K562 (cell line): ENCODE data around the gene LRP2BP. TPM values are rescaled to one million over a fixed set of nuclear protein-coding genes. Genes with fewer than 3 reads are reported as not detected.

ENCODE experiments used
- ARID1B ChIP-seq: fragments of 450-650 bp; IDR thresholded peaks from 2 replicates; pipeline ENCODE4 v1.6.1; 2016; ENCODE audit warnings: antibody characterized with exemption, mild to moderate bottlenecking, inconsistent platforms
- BCOR ChIP-seq: fragments of 450-650 bp; IDR thresholded peaks from 2 replicates; pipeline ENCODE4 v1.6.1; 2016
- BRF1 ChIP-seq: IDR thresholded peaks from 3 replicates; pipeline ENCODE4 v1.6.1; 2011; ENCODE audit warnings: borderline replicate concordance, mild to moderate bottlenecking; ENCODE audit not compliant: insufficient read length; ENCODE audit errors: extremely low read depth
- CBFA2T2 ChIP-seq: fragments of 450-650 bp; conservative IDR thresholded peaks from 2 replicates; pipeline ENCODE4 v1.6.1; 2017; ENCODE audit warnings: mild to moderate bottlenecking
- CTBP1 ChIP-seq: fragments of 450-650 bp; IDR thresholded peaks from 2 replicates; pipeline ENCODE4 v1.6.1; 2016; ENCODE audit warnings: borderline replicate concordance
- ERF ChIP-seq: fragments of 450-650 bp; formaldehyde crosslinking; IDR thresholded peaks from 2 replicates; pipeline ENCODE4 v1.4.0; 2020; ENCODE audit warnings: mild to moderate bottlenecking, mixed read lengths
- ESRRA ChIP-seq: fragments of 450-650 bp; IDR thresholded peaks from 2 replicates; pipeline ENCODE4 v1.6.1; 2014; ENCODE audit warnings: low read depth, mild to moderate bottlenecking, moderate library complexity, borderline replicate concordance
- FOXJ2 ChIP-seq: fragments of 200-800 bp; sonication (Bioruptor generic); IDR thresholded peaks from 2 replicates; pipeline ENCODE4 v1.6.1; 2016; ENCODE audit warnings: missing genetic modification characterization, missing compliant biosample characterization
- HDAC1 ChIP-seq, 2 experiments: fragments of 450-650 bp; IDR thresholded peaks; 2 replicates each; pipeline ENCODE4 v1.6.1; 2016 to 2017; ENCODE audit warnings: inconsistent platforms in 1 of 2, mild to moderate bottlenecking in 1 of 2, moderate library complexity in 1 of 2
- KDM1A ChIP-seq, 2 experiments: fragments of 450-650 bp; IDR thresholded peaks; 2 replicates each; pipeline ENCODE4 v1.6.1; 2016; ENCODE audit warnings: mild to moderate bottlenecking in 2 of 2
- MLLT1 ChIP-seq, 2 experiments: fragments of 450-650 bp; IDR thresholded peaks; 2 replicates each; pipeline ENCODE4 v1.6.1; 2016
- NFRKB ChIP-seq: fragments of 450-650 bp; IDR thresholded peaks from 2 replicates; pipeline ENCODE4 v1.6.1; 2016; ENCODE audit warnings: low read depth
- POLR2AphosphoS2 ChIP-seq: IDR thresholded peaks from 2 replicates; pipeline ENCODE4 v1.6.1; 2012; ENCODE audit warnings: low read length, improper control_type of control experiment
- PRDM10 ChIP-seq: fragments of 450-650 bp; IDR thresholded peaks from 2 replicates; pipeline ENCODE4 v1.6.1; 2018; ENCODE audit not compliant: partially characterized antibody
- PTBP1 ChIP-seq: fragments of 200-400 bp; formaldehyde crosslinking; IDR thresholded peaks from 2 replicates; pipeline ENCODE4 v1.6.1; 2017; ENCODE audit warnings: low read depth, low read length
- SP2 ChIP-seq: IDR thresholded peaks from 2 replicates; pipeline ENCODE4 v1.6.1; 2011; ENCODE audit warnings: mild to moderate bottlenecking, low read depth, low read length, moderate library complexity; ENCODE audit not compliant: poor library complexity, severe bottlenecking; ENCODE audit errors: extremely low read depth
- ZNF232 ChIP-seq: sonication (generic); formaldehyde crosslinking; IDR thresholded peaks from 2 replicates; pipeline ENCODE4 v1.8.0; 2022; ENCODE audit warnings: mild to moderate bottlenecking, missing genetic modification reagents
- ZNF324 ChIP-seq: fragments of 250-450 bp; sonication (Bioruptor Pico); IDR thresholded peaks from 2 replicates; pipeline ENCODE4 v1.4.0; 2020; ENCODE audit warnings: mild to moderate bottlenecking
- ZNF764 ChIP-seq: fragments of 250-450 bp; sonication (Bioruptor Pico); IDR thresholded peaks from 2 replicates; pipeline ENCODE4 v1.4.0; 2020; ENCODE audit warnings: low read depth, mild to moderate bottlenecking, moderate library complexity
- polyA plus RNA-seq, 8 experiments: library from polyadenylated mRNA; depleted of rRNA in 4 of 8; stranded (reverse) in 5 of 8; unstranded in 3 of 8; fragments of >200 nt; fragmentation: Nextera tagmentation in 2 of 8; fragmentation: Illumina TruSeq in 1 of 8; extraction: Ambion mirVana in 2 of 8; extraction: Trizol in 1 of 8; gene quantifications; 2 replicates each; pipeline versions ENCODE4 v1.2.1 to v1.2.3, GENCODE V29; 2011 to 2014; ENCODE audit warnings: inconsistent platforms in 1 of 8, missing spikeins in 1 of 8
- total RNA-seq, 7 experiments: library from RNA; depleted of rRNA in 6 of 7; stranded (reverse); fragments of >200 nt in 6 of 7; fragmentation: Illumina TruSeq in 2 of 7; extraction: Trizol in 2 of 7; gene quantifications; 2 replicates each; pipeline versions ENCODE4 v1.2.1 to v1.2.3, GENCODE V29; 2011 to 2021; ENCODE audit warnings: low replicate concordance in 1 of 7
- TF ChIP-seq, protein P1 (sequence below): fragments of 450-650 bp; IDR thresholded peaks from 2 replicates; pipeline ENCODE4 v1.6.1; 2016; ENCODE audit warnings: low read depth, mild to moderate bottlenecking, moderate library complexity
- TF ChIP-seq, protein P2 (sequence below): fragments of 250-450 bp; sonication (Bioruptor Pico); IDR thresholded peaks from 2 replicates; pipeline ENCODE4 v1.4.0; 2020; ENCODE audit warnings: borderline replicate concordance

LRP2BP gene
- total and polyA plus RNA-seq, 9 of the 15 experiments (the other 6 are each of a cell fraction or from before 2014, with no cell fraction given): 0.42 to 2.1 (median 0.62) TPM

GRCh38 chr4:185384930-185385331, 10.8 kb downstream of the LRP2BP start (continued):
- peak in 1 of 2 experiments; percentile 65; a peak in 1 of 4 replicates for TF ChIP-seq HDAC1 (IDR thresholded peaks at IDR 0.05)
- no peak for TF ChIP-seq PTBP1
- no peak for TF ChIP-seq PRDM10
- no peak for TF ChIP-seq ERF (CRISPR knock-in tag)
- TF ChIP-seq BRF1: no peak
- TF ChIP-seq CTBP1: peak; percentile 16; the same call in 1 of the 2 replicates
- TF ChIP-seq, protein P1, sequence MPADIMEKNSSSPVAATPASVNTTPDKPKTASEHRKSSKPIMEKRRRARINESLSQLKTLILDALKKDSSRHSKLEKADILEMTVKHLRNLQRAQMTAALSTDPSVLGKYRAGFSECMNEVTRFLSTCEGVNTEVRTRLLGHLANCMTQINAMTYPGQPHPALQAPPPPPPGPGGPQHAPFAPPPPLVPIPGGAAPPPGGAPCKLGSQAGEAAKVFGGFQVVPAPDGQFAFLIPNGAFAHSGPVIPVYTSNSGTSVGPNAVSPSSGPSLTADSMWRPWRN: no peak
- peak; percentile 88 to 92 for TF ChIP-seq KDM1A (IDR thresholded peaks at IDR 0.05)
- no peak for TF ChIP-seq FOXJ2 (tag)
- TF ChIP-seq ZNF324 (CRISPR knock-in tag): no peak
- TF ChIP-seq MLLT1 (IDR thresholded peaks at IDR 0.05): no peak
- no peak for TF ChIP-seq BCOR
- no peak for TF ChIP-seq SP2
- no peak for TF ChIP-seq ZNF232 (CRISPR knock-in tag)
- peak; percentile 35; the same call in 1 of the 2 replicates for TF ChIP-seq CBFA2T2
- TF ChIP-seq ZNF764 (CRISPR knock-in tag): no peak
- TF ChIP-seq NFRKB: no peak
- TF ChIP-seq ESRRA: no peak
- TF ChIP-seq, protein P2, sequence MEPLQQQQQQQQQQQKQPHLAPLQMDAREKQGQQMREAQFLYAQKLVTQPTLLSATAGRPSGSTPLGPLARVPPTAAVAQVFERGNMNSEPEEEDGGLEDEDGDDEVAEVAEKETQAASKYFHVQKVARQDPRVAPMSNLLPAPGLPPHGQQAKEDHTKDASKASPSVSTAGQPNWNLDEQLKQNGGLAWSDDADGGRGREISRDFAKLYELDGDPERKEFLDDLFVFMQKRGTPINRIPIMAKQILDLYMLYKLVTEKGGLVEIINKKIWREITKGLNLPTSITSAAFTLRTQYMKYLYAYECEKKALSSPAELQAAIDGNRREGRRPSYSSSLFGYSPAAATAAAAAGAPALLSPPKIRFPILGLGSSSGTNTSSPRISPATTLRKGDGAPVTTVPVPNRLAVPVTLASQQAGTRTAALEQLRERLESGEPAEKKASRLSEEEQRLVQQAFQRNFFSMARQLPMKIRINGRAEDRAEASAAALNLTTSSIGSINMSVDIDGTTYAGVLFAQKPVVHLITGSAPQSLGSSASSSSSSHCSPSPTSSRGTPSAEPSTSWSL (CRISPR knock-in tag): no peak
- TF ChIP-seq ARID1B: peak; percentile 64
- no peak for TF ChIP-seq POLR2AphosphoS2
